EL (cell line): ENCODE results near the gene PPP1R13L.

ENCODE experiments used
- DNase-seq: peaks from one replicate; pipeline ENCODE4 v3.0.0-alpha.2; 2016

The PPP1R13L gene

DNA sequence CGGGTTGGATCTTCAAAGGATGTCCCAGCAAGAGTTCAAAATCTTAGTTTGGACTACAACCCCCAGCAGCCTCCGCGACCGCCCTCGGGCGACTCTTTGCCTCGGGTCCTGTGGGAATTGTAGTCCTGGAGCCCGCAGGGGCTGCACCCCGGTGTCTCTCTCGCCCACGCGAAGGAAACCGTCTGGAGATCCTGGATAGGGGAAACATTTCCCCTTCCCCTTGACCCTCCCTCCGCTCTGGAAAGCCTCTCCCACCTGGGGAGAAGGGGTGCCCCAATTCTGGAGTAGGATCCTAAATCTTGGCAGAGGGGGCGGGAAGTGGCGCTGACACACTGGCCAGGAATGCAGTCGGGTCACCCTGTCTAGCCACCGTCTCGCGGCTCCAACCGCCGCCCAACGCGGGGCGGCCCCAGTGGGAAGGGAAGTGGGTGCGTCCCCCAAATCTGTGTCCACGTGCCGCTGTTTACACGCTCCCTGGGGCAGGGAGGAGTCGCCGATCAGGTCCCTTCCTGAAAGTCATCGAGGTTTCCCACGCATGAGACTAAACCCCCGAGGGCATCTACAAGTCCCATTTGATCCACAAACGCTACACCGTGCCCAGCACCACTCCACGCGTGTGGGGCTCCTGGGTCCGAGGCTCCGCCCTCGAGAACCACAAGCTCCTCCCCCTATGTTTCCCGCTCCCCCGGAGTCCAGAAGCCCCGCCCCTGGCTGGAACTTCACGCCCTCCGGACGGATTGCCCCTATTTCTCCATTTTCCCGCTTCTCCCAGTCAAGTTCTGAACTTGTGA is 761 bp upstream of the PPP1R13L start:
- peak; percentile 93 for DNase-seq

DNA sequence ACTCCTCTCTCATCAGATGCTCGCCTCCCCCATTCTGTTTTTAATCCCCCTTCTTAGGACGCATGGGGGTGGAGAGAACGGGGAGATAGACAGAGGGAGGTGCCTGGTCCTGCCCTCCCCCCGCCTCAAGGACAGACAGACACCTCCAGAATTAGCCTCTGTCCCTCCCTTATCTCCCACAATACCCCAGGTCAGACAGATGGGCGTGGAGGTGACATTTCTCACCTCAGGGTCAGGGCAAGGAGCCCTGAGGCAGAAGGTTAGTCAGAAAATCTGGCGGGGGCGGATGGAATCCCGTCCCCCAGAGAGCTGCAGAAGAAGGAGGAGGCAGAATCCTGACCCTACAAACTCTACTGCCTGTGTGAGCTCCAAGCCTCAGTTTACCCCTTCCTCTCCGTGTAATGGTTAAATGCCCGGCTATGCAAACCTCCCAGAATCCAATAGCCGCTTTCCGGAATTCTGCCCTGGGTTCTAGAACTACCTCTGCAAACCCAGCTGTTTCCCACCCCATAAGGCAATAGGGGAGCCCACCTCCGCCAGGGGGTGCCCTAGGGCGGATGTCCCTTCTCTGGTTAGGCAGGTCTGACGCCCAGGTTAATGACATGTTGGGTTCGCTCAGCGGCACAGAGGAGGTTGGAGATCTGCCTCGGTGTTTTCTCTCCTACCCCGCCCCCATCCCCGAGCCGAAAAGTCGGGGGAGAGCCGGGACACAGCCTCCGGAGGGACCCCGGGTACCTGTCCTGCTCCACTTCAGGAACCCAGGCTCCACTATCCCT is 900 bp downstream of the PPP1R13L start:
- DNase-seq: peak; percentile 63

DNA sequence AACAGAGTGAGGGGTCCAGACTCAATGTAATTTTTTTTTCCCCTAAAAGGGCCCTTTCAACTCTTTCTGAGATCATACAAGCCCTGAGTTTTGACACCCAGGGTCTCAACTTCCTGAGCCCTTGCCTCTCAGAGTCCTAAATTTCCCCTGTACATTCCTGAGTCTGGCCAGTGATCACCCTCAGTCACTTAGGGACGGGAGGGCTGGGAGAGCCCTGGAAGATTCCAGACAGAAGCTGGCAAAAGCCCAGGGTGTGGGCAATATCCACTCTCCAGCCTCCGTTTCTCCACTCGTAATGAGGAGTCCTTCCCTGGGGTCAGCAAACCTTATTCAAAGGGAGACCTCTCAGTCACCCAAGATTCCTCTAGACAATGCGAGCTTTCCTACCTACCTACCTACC is 1.6 kb downstream of the PPP1R13L start:
- no peak for DNase-seq

DNA sequence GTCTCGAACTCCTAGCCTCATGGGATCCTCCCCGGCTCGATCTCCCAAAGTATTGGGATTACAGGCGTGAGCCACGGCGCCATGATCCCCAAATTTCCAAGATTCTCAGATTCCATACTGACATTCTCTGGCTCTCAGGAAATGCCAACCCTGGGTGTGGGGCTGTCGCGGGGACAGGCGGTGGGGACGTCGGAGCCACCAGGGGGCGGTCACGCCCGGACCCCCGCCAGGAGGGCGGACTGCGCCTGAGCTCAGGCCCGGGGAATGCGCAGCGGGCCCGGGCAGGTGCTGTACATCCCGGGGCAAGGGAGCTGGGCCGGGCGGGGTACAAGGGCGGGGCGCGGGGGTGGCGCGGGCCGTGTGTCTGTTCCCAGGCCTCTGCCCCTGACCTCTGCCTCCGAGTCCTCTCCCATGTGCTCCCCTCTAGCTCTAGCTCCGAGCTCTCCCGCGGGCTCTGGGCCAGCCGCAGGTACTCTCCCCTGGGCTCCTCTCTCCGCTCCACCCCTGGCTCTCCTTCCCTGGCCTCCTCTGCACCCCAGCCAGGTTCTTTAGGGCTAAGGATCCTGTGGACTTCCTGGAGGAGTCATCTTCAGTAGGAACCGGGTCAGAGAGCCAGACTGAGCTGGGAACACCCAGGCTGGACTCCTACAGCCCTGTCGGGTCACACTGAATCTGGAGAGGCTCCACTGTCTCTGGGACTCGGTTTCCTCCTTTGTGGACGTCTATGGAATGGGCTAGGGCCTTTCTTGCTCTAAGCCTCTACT is 2.4 kb downstream of the PPP1R13L start:
- peak; percentile 39 for DNase-seq

DNA sequence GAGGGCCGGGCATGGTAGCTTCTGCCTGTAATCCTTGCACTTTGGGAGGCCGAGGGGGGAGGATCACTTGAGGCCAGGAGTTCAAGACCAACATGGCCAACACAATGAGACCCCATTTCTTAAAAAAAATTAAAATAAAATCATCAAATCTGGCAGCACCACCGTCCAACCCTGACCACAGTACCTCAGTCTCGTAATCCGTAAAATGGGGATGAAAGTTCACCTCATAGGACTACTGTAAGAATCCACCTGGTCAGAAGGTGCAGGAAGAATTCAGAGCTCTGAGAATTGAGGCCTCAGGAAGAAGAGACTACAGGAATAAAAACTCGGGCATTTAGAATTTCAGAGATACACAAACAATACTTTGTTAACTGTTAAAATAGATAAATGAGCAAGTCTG is 3.1 kb downstream of the PPP1R13L start:
- no peak for DNase-seq

DNA sequence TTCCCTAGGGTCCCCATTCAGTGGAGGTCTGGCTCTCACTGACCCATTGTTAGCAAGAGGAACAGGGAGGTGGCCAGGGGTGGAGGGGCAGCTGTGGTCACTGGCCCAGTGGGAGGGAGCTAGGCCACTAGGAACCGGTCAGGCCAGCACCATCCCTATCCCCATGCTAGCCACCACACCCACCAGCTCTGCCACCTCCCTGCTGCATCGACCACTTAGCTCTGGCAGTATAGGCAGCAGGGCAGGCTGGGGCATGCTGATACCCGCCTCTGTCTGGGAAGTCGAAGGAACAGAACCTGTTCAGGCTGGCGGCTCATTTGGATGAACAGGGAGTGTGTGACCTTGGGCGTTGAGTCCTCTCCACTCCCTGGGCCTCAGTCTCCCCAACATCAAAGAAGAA is 4.7 kb downstream of the PPP1R13L start:
- DNase-seq: no peak

DNA sequence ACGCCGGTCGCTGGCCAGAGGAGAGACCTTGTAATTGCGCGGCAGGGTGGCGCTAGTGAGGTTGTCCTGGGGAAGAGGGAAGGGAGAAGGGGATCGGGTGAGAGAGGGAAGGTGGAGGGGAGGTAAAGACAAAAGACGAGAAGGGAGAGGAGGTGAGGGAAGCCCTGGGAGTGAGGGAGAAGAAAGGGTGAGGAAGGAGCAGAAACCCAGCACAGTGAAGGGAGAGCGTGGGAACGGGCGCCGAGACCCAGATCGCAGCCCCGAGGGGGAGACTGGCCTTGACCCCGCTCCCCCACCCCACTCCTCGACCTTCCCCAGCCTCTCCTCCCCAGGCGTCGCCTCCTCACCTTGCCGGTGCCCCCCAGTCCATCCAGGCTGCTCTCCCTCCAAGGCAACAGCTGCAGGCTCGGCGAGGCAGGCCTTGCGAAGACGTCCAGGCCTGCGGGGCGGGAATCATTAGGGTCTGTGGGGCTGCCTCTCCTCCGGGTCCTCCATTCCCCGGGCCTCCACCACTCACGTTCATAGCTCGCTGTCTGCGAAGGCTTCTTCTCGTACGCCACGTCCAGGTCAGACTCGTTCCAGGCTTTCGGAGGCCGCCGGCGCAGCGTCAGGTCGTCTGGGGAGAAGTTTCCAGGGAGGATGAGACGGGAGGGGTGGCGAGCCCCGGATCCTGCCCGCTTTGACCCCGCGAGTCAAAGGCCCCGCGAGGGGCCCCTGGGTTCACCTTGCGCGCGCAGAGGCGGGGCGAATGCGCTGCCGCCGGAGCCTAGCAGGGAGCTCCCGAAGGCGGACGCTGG is 8.8 kb downstream of the PPP1R13L start:
- DNase-seq: no peak

DNA sequence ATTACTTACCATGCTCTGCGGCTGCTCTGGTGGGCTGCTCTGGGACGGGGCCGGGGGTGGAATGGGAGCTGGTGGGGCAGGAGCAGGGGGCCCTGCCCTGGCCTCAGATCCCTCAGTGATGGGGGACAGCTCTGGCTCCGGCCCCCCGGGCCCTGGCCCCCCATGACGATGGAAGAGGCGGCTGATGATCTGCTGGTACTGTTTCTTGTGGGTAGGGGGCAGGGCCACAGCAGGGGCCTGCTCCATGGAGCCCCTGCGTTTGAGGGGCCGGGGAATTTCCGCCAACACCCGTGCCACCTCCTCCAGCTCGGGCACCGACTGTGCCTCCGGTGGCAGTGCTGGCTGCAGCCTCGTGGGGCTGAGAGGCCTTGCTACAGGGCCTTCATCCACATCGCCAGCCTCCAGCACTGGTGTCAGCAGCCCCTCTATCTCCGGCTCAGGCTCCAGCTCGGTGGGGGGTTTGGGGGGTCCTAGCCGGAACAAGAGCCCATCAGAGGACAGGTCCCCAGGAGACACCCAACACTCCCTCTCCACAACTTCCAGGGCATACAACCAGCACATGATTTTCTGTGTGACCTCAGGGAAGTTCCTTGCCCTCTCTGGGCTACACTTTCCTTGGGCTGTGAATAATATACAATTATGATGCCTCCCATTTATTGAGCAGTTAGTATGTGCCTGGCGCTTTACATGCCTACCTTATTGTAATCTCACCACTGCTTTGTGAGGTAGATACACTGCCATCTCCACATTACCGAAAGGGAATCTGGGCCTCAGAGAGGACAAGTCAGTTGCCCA is 12.8 kb downstream of the PPP1R13L start:
- DNase-seq: no peak

DNA sequence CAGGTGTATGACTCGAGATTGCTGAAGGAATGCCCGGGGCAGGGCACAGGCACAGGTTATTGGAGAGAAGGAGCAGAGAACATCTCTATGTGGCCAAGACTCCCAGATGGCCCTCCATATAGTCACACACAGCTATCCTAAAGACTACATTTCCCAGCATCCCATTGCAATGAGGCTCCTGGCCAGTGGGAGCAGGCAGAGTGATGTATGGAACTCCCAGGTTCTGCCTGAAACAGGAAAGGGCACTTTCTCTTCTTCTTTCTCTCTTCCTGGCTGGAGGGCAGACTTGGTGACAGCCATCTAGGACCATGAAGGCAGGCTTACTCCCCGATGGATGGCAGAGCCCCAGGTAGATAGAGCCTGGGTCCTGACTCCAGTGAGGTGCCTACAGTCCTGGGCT is 13.5 kb downstream of the PPP1R13L start:
- peak; percentile 38 for DNase-seq

DNA sequence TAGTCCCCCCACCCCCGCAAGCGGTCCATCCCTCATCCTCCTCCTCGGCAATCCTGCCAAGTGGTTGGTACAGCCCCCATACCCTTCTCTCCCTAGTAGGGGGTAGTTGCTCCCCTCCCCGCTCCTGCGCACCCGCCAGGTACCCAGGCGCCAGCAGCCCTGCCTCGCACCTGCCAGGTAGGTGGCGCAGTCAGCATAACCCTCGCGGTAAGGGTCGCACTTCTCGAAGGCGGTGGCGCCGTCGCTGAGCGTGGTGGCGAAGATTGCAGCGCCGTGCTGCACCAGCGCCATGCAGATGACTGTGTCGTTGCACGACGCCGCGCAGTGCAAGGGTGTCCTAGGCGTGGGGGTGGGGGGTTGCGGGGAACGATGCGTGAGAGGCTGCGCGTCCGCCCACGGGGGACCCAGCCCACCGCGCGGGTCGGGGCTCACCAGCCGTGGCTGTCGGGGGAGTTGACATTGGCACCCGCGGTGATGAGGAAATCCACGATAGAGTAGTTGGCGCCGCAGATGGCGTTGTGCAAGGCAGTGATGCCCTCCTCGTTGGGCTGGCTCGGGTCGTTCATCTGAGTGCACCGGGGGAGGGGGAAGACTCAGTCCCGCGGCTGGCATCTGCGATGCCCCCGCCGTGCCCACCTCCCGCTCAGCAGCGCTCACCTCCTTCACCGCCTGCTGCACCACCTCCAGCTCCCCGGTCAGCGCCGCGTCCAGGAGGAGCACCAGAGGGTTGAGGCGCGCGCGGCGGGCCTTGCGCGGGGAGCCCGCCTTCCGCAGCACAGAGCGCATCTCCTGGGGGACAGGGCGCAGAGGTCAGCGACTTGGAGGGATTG is 19.3 kb downstream of the PPP1R13L start:
- no peak for DNase-seq

DNA sequence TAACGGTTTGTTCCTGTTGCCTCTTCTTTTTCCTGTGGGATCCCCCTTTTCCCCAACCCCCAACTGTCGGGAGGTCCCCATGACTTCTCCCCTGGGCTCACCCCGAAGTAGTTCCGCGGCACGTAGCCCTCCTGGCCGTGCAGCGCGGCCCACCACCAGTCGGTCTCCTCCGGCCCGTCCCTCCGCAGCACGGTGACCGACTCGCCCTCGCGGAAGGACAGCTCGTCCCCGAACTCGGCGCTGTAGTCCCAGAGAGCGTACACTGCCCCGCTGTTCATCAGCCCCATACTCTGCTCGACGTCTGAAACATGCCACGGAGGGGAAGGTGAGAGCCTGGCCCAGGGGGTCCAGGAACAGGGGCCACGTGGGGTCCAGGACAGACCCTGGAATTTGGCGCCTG is 22.4 kb downstream of the PPP1R13L start:
- no peak for DNase-seq

DNA sequence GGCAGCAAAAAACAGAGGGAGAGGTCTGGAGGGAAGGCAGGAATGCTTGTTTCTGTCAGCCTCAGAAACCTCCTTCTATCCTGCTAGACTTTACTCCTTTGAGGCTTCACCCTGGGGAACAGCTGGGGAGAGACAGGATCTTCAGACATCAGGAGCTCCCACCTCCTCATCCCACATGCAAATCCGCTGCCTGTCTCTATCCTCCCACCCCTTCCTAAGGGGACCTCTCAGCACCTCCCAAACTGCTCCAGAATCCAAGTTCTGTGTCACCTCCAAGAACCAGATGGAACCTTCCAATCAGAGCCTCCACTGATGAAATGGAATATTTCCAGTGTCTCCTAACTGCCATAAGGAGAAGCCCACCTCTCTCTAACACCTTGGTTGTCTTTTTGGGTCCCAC is 24.8 kb downstream of the PPP1R13L start:
- DNase-seq: no peak

DNA sequence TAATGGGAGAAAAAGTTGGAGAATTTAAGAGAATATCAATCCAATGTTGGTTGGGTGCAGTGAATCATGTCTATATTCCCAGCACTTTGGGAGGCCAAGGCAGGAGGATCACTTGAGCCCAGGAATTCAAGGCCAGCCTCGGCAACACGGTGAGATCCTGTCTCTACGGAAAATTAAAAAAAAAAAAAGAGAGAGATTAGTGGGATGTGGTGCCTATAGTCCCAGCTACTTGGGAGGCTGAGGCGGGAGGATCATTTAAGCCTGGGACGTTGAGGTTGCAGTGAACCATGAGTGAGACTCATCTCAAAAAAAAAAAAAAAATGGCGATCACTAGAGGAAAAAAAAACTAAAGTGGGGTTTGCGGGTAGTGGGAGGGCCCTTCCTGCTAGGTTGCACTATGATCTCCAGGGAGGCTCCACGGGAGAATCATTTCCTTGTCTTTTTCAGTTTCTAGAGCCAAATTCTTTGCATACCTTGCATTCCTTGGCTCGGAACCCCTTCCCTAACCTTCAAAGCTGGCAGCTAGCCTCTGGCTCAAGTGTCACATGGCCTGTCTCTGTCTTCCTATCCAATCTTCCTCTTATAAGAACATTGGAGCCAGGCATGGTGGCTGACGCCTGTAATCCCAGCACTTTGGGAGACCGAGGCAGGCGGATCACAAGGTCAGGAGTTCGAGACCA is 28.7 kb downstream of the PPP1R13L start:
- DNase-seq: peak; percentile 100

DNA sequence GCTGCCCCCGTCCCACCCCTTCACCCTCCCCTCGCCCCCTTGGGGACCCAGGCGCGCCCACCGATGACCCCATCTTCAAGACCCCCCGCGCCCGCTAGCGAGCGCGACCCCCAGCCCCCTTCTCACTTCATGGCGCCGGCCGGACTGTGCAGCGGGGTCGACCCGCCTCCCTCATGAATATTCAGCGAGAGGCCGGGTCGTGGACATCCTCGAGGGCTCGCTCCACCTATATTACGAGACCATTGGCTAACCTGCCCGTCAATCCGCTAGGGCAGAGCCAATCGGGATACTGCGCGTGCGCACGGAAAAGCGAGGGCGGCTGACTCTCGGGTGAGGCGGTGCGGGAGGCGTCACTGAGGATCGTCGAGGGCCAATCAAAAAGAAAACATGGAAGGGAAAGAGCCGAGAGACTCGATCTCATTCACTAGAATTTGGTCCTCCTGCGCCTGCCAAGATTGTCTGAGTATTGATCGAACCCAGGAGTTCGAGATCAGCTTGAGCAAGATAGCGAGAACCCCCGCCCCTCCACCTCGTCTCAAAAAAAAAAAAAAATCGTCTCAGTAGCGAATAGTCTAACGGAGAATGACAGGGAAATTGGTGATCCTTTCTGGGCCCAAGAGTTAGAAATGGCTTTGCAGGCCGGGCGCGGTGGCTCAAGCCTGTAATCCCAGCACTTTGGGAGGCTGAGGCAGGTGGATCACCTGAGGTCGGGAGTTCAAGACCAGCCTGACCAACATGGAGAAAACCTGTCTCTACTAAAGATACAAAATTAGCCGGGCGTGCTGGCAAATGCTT is 34.3 kb downstream of the PPP1R13L start, which contains the start of gene ERCC2:
ERCC2 (minus strand) TSS at position 164 of the 795 bp plus-strand sequence; CDS start at position 131, 33 bp downstream.
- DNase-seq: peak; percentile 99

DNA sequence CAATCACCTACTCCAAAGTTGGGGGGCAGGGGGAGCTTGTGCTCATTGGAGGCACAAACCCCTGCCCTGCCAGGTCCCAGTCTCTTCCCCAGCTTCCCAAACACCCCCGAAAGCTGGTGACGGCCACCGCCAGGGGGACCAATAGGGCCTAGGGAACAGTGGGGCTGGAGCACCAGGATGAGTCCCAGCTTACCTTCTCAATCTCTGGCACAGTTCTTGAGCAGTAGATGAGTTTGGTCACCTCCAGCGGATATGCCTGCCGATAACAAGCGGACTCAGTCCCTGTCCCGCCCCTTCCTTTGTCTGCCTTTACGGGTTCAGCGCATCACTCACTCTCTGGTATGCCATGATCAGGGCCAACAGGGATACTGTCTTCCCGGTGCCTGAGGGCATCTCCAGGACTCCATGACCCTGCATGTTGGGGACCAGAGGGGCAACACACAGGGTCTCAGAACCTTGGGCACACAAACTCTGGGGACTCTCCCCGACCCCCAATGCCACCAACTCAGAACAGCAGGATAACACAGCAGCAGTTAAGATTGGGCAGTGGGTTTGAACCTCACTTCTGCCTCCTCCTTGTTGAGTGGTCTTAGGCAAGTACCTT is 36.0 kb downstream of the PPP1R13L start:
- DNase-seq: peak; percentile 24

DNA sequence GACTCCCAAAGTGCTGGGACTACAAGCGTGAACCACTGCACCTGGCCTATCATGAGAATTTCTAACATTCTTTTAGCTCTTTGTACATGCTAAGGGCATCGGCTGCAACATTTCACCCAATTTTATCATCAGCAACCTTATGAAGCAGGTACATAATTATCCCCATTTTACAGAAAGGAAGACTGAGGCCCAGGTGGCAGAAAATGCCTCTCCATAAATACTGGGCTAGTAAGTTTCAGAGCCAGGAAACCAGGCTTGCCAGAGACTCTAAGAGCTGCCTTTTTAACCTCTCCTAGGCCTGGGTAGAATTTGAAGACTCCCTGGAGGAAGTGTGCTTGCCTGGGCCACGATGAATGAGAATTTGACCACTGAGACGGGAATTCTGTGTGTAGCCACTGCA is 36.7 kb downstream of the PPP1R13L start:
- no peak for DNase-seq

DNA sequence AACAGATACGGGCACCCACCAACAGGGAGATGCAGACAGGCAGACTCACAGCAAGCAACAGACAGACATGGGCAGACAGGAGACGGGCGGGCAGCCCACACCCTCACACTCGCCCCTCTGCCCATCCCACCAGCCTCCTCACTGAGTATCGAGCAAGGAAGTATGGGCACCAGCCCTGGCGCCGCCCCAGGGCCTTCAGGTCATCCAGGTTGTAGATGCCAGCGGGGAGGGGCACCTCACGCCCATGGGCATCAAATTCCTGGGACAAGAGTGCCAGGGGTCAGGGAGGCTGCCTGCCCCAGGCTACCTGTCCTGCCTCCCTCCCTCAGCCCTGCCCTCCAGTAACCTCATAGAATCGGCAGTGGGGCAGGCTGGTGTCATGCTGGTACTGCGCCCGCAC is 40.2 kb downstream of the PPP1R13L start:
- no peak for DNase-seq

DNA sequence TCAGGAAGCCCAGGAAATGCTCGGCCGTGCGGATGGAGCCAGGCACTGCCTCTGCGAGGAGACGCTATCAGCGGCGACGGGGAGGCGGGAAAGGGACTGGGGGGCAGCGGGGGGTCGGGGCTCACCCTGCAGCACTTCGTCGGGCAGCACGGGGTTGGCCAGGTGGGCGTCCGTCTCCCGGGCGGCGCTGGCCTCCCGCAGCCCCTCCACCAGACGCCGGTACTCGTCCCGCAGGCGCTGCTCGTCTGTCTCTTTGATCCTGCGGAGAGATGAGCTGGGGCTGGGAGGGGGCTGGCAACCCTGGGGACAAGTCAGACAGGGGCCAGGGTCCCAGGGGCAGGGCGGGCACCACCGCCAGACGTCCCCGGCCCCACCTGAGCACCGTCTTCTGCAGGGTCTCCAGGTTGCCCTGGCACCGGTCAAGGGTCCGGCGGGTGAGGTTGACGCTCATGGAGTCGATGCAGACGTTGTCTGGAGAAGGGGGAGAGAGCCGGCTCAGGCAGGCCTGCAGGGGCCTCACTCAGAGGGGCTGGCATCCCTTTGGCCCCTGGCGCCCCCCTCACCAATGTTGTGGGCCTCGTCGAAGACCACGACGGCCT is 40.9 kb downstream of the PPP1R13L start:
- no peak for DNase-seq
